ENCODE data around the gene DDX50.
A peak's percentile ranks its signal among the peaks of the same experiment; 100 is the strongest.
"Not testable (repeated sequence)": the region's sequence is repeated elsewhere in the genome, so short reads cannot be mapped to it uniquely, and the experiment has no call there.

DDX50 gene

GRCh38 chr10:68901105-68901927 is at the start of gene DDX50:
Gene DDX50 (plus strand): TSS chr10:68901315. CDS start chr10:68901385, 70 bp downstream.
- peak; percentile 85 to 90 for DNase-seq (ENCODE audit: low read depth in 2 of 2)

GRCh38 chr10:68856352-68856751 is 44.8 kb upstream of the DDX50 start:
- no peak for DNase-seq (ENCODE audit: low read depth in 2 of 2)

- DNase-seq (ENCODE audit: low read depth in 2 of 2): no peak
Measured at GRCh38 chr10:68857005-68857404, 44.1 kb upstream of the DDX50 start.

DNA sequence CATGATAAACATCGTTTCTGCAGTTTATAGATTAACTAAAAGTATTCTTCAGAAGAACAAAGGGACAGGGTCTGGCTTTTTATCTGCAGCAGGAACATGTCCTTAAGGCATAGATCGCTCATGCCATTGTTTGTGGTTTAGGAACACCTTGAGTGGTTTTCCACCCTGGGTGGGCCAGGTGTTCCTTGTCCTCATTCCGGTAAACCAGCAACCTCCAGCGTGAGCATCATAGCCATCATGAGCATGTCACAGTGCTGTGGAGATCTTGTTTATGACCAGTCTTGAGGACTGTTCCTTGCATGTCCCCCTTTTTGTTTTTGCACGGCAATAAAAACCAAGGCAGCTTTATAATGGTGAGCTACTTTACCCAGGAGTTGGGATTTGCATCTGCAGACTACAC is 39.9 kb upstream of the DDX50 start:
- DNase-seq (ENCODE audit: low read depth in 2 of 2): no peak

DNA sequence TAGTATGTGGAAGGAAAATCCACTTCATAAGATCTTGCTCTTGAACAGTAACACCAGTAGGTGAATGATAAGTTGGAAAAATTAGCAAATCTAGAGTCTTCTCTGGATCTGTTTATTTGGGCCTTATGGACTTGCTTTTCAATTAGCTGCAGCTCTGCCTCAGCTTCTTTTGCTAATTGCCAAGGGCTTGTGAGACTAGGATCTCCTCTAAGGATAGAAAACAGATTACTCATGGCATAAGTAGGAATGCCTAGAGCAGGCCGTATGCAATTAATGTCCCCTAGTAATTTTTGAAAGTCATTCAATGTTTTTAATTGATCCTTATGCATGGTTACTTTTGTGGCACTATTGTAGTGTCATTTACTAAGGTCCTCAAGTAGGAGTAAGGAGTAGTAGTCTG is 36.5 kb upstream of the DDX50 start:
- DNase-seq (ENCODE audit: low read depth in 2 of 2): no peak

DNA sequence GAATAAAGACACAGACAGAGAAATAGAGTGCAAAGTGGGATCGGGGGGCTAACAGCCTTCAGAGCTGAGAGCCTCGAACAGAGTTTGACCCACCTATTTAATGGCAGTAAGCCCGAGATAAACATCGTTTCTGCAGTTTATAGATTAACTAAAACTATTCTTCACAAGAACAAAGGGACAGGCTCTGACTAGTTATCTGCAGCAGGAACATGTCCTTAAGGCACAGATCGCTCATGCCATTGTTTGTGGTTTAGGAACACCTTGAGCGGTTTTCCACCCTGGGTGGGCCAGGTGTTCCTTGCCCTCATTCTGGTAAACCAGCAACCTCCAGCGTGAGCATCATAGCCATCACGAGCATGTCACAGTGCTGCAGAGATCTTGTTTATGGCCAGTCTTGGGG is 32.9 kb upstream of the DDX50 start:
- DNase-seq (ENCODE audit: low read depth in 2 of 2): not testable (repeated sequence)

- DNase-seq (ENCODE audit: low read depth in 2 of 2): no peak
Measured at GRCh38 chr10:68869623-68870022, 31.5 kb upstream of the DDX50 start.

DNA sequence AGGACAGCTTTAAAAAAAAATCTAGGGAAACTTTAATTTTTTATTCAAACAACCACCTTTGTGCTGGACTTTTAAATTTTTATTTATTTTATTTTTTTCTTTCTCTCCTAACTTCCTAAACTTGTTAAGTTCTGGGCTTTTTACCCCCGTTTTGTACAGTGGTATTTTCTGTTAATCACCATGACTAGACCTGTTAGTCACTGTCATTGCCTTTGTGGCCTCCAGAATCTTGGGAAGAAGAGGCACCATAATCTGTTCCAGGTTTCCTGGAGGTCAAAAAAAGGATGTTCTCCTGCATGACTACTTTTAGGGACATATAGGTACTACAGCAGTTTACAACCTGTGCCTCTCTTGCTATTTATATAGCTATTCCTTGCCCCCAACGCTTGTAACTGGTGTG is 31.1 kb upstream of the DDX50 start:
- no peak for DNase-seq (ENCODE audit: low read depth in 2 of 2)

DNA sequence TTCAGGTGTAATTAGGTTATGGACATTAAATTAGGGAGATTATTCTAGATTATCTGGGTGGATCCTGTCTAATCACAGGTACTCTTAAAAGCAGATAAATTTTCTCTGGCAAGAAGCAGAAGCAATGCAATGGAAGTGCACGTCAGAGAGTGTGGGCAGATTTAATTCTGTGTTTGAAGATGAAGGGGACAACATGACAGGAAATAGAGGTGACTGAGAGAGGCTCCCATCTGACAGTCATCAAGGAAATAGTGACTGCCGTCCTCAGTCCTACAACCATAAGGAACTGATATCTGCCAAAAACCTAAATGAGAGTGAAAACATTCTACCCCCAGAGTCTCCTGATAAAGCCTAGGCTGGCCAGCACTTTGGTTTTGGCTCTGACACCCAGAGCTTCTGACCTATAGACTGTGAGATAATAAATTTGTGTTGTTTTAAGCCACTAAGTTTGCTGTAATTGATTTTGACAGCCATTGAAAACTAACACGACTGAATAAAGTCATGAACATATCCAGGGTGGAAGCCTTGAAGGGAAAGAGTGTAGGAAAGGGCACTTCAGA is 30.5 kb upstream of the DDX50 start:
- peak in 1 of 2 donors; percentile 1 for DNase-seq (ENCODE audit: low read depth in 2 of 2)

DNA sequence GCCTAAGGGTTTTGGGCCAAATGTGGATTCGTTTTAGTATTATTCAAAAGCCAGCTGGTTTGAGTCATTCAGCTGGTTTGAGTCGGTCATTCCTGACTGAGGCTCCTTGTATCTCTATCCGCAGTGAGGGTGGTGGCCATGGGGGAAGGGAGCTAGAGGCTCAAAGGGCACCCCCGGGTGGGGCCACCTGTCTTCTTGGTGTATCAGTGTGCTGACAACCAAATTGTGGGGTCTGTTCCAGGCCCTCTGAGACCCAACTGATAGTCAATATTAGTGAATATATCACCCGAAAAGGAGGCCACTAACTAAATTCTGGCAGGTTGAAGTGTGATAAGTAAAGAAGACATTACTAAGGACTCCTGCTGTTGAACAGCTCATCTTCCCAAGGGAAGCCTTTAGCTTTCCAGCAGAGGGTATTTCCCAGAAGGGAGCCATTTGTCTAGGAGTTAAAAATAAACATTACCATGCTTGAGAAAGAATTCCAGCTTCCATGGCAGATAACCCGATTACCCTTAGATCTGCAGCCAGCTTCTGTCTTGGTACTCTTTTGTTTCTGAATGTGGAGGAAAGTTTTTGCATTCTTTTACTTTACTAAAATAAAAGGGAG is 29.9 kb upstream of the DDX50 start:
- no peak for DNase-seq (ENCODE audit: low read depth in 2 of 2)

DNA sequence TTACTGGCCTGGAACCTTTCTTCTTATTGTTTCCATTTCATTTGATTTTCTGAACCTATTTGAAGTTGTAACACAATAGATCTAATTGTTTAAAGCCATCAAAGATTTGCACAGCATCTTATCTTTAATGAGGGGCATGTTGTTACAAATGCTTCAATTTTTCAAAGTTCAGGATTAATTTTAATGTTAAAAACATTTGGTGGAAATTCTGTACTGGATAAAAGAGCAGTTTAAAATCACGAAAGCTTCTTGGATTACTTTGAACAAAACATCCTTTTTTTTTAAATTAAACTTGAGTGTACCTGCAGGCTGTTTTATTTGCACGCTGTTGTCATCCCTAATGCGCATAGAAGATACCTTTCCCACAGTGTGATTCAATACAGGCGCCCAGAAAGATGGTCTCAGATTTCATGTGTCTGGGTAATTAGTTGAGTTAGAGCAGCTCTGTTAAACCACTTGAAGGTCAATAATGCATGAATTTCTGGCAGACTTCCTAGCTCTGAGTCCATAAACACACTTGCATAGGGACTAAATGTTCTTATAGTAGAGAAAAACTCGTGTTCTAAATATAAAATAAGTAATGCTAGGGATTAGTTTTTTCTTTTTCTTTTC is 29.3 kb upstream of the DDX50 start:
- DNase-seq (ENCODE audit: low read depth in 2 of 2): no peak

- DNase-seq (ENCODE audit: low read depth in 2 of 2): no peak
Measured at GRCh38 chr10:68876246-68877138, 24.6 kb upstream of the DDX50 start.

GRCh38 chr10:68877482-68878110 is 23.5 kb upstream of the DDX50 start:
- no peak for DNase-seq (ENCODE audit: low read depth in 2 of 2)

- DNase-seq (ENCODE audit: low read depth in 2 of 2): no peak
Measured at GRCh38 chr10:68878496-68878895, 22.6 kb upstream of the DDX50 start.

GRCh38 chr10:68879628-68880027 is 21.5 kb upstream of the DDX50 start:
- no peak for DNase-seq (ENCODE audit: low read depth in 2 of 2)

DNA sequence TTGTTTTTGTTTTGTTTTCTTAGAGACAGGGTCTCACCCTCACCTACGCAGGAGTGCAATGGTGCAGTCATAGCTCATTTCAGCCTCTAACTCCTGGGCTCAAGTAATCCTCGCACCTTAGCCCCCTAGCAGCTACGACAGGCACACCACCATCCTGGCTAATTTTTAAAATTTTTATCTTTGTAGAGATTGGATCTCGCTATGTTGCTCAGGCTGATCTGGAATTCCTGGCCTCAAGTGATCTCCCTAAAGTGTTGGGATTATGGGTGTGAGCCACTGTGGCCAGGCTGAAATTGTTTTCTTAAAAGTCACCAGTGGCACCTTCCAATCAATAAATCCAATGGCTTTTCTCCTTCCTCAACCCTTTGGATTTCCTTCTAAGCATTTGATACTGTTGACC is 20.9 kb upstream of the DDX50 start:
- no peak for DNase-seq (ENCODE audit: low read depth in 2 of 2)

GRCh38 chr10:68895041-68895440 is 6.1 kb upstream of the DDX50 start:
- DNase-seq (ENCODE audit: low read depth in 2 of 2): no peak

DNA sequence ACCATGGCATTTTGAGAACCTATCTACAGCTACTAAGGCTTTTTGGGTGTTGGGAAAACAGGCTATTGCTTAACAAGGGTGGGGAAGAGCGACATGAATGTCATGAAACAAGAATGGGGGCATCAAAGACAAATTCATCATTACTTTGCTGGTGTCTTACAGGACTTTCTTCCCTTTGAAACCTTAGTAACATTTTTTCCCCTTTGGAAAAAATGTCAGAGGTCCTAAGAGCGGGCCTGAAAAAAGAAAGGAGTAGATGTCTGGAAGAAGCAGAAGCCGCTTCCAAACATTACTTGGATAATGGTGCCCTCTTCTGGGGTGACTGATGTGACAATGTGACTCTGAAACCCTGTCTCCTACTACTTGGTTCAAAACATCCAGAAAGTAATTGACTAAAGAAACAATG is 3.8 kb upstream of the DDX50 start:
- DNase-seq (ENCODE audit: low read depth in 2 of 2): peak in 1 of 2 donors; percentile 21

- no peak for DNase-seq (ENCODE audit: low read depth in 2 of 2)
Measured at GRCh38 chr10:68899186-68899745, 1.8 kb upstream of the DDX50 start.

GRCh38 chr10:68900427-68901104 is 549 bp upstream of the DDX50 start:
- peak in 1 of 2 donors; percentile 56 for DNase-seq (ENCODE audit: low read depth in 2 of 2)

Data from stimulated activated CD4-positive, alpha-beta T cell treated with anti-CD3 and anti-CD28 coated beads, Interleukin-1b, Interleukin-23, amount 100 ng/mL, for 4 hours (primary cell).